ENCODE measurements around the gene SERPINB3. TPM values are rescaled to one million over a fixed set of nuclear protein-coding genes. Genes with fewer than 3 reads are reported as not detected.
"Not testable (repeated sequence)": the region's sequence is repeated elsewhere in the genome, so short reads cannot be mapped to it uniquely, and the experiment has no call there.

SERPINB3 gene
- total RNA-seq (not detected), polyA plus RNA-seq (under 1 TPM in 1 of 2 donors, not detected in 1; 0.14 TPM)
- long read RNA-seq, donor 1, result 0 reads
- long read RNA-seq, donor 2, result 0 reads
- long read RNA-seq, donor 3, result 0 reads

- H3K36me3 ChIP-seq; H3K4me3 ChIP-seq; H3K4me1 ChIP-seq; H3K27me3 ChIP-seq; ATAC-seq; H3K9me3 ChIP-seq; H3K27ac ChIP-seq; intact Hi-C loops (cut with DNase I); DNase-seq: not testable (repeated sequence)
- 77 to 83% methylated on average over 2 of the region's 3 CpGs for WGBS, 2 donors
These were observed at the start of gene SERPINB3 for GRCh38 chr18:63661750-63662149. TSS of gene SERPINB3 (minus strand) at chr18:63661893. CDS start at chr18:63661216, 677 bp downstream.

- no peak for ATAC-seq
- no peak for TF ChIP-seq CTCF (IDR thresholded peaks at IDR 0.05)
- Histone ChIP-seq H3K4me1 (no peaks in the 10 kb centered on the region), H3K27ac (no peak overlapping the region), H3K4me3 (no peak overlapping the region), H3K9me3 (peaks cover 0 to 15% (median 6%) of the 10 kb centered on the region in 11 donors), H3K27me3 (no peaks in the 10 kb centered on the region), H3K36me3 (no peaks in the 10 kb centered on the region)
- DNase-seq, result no peak
- intact Hi-C loops (cut with DNase I), result no loop called here
- 57 to 69% methylated on average over 3 of the region's 3 CpGs for WGBS, 2 donors
These were observed 47.0 kb upstream of the SERPINB3 start for GRCh38 chr18:63708650-63709049.

DNA sequence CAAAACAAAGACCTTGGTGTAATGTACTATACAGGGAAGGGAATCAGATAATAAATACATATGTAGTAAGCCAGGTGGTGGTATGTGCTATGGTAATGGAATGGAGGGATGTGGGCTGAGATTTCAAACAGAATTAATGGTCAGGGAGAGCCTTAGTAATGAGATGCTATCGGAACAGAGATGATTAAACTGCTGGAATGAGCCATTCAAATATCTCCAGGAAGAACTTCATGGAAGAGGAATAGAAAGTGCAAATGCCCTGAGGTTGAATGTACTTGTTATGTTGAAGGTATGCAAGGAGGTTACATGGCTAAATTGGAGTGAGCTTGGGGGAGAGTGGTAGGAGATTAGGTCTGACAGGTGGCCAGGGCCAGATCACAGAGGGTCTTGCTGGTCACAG lies 46.1 kb upstream of the SERPINB3 start:
- Histone ChIP-seq H3K9me3 (peaks cover 0 to 7% (median 0%) of the 10 kb centered on the region in 11 donors), H3K27me3 (no peaks in the 10 kb centered on the region), H3K4me3 (no peak overlapping the region), H3K4me1 (no peaks in the 10 kb centered on the region), H3K36me3 (no peaks in the 10 kb centered on the region), H3K27ac (no peak overlapping the region)
- ATAC-seq (no peak), DNase-seq (no peak)
- intact Hi-C loops (cut with DNase I), result no loop called here
- WGBS, 2 donors, result 67 to 69% methylated on average over 1 of the region's 1 CpG
- no peak for TF ChIP-seq CTCF (IDR thresholded peaks at IDR 0.05)

- H3K27ac ChIP-seq, result no peak overlapping the region
- no peaks in the 10 kb centered on the region for H3K4me1 ChIP-seq
- H3K9me3 ChIP-seq, result no peaks in the 10 kb centered on the region
- no peak overlapping the region for H3K4me3 ChIP-seq
- DNase-seq (no peak), ATAC-seq (no peak)
- intact Hi-C loops (cut with DNase I), result no loop called here
- no peaks in the 10 kb centered on the region for H3K36me3 ChIP-seq
- H3K27me3 ChIP-seq, result no peaks in the 10 kb centered on the region
- 73 to 89% methylated on average over 2 of the region's 2 CpGs for WGBS, 2 donors
- no peak for TF ChIP-seq CTCF (IDR thresholded peaks at IDR 0.05)
These were observed 43.7 kb upstream of the SERPINB3 start for GRCh38 chr18:63705401-63705800.

GRCh38 chr18:63702660-63703059 lies 41.0 kb upstream of the SERPINB3 start, which contains the start of gene SERPINB11:
TSS of gene SERPINB11 (plus strand) at chr18:63702960. CDS start at chr18:63710194, 7,234 bp downstream.
- ATAC-seq (no peak), DNase-seq (no peak)
- intact Hi-C loops (cut with DNase I), result no loop called here
- no peaks in the 10 kb centered on the region for H3K4me1 ChIP-seq
- no peak within 1 kb of the TSS for H3K27ac ChIP-seq
- peaks cover 0 to 5% (median 0%) of the 10 kb centered on the region in 11 donors for H3K9me3 ChIP-seq
- no peaks in the 10 kb centered on the region for H3K36me3 ChIP-seq
- TF ChIP-seq CTCF (IDR thresholded peaks at IDR 0.05), result no peak
- no peaks in the 10 kb centered on the region for H3K27me3 ChIP-seq
- H3K4me3 ChIP-seq, result no peak within 1 kb of the TSS
- WGBS, 2 donors, result 73 to 74% methylated on average over 2 of the region's 2 CpGs
